GM12872 (cell line): ENCODE data around the gene CDH13.

ENCODE experiments used
- TF ChIP-seq, protein P1 (sequence below): IDR thresholded peaks from 3 replicates; pipeline ENCODE4 v1.5.1; 2011; ENCODE audit warnings: low read depth, mild to moderate bottlenecking, low read length, moderate library complexity; ENCODE audit not compliant: insufficient read depth

Gene CDH13

GRCh38 chr16:83606486-83607030, 979.8 kb downstream of the CDH13 start:
- TF ChIP-seq, protein P1, sequence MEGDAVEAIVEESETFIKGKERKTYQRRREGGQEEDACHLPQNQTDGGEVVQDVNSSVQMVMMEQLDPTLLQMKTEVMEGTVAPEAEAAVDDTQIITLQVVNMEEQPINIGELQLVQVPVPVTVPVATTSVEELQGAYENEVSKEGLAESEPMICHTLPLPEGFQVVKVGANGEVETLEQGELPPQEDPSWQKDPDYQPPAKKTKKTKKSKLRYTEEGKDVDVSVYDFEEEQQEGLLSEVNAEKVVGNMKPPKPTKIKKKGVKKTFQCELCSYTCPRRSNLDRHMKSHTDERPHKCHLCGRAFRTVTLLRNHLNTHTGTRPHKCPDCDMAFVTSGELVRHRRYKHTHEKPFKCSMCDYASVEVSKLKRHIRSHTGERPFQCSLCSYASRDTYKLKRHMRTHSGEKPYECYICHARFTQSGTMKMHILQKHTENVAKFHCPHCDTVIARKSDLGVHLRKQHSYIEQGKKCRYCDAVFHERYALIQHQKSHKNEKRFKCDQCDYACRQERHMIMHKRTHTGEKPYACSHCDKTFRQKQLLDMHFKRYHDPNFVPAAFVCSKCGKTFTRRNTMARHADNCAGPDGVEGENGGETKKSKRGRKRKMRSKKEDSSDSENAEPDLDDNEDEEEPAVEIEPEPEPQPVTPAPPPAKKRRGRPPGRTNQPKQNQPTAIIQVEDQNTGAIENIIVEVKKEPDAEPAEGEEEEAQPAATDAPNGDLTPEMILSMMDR = no peak

DNA sequence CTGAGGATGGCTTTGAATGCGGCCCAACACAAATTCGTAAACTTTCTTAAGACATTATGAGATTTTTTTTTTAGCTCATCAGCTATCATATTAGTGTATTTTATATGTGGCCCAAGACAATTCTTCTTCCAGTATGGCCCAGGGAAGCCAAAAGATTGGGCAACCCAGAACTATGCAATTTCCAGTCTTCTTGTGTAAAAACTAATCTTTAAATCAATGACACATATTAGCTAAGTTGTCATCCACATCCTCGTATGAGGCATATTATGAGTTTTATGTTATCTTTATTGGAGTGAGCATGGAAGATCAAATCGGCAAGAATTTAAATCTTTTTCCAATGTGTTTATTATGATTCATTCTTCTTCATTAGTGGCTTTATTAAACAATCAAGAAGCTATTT, 982.4 kb downstream of the CDH13 start:
- TF ChIP-seq, protein P1 = no peak

- TF ChIP-seq, protein P1 = no peak
These were observed 988.6 kb downstream of the CDH13 start for GRCh38 chr16:83615141-83615952.

GRCh38 chr16:83615953-83616350, 989.2 kb downstream of the CDH13 start:
- TF ChIP-seq, protein P1 = no peak

- TF ChIP-seq, protein P1 = no peak
These were observed 992.8 kb downstream of the CDH13 start for GRCh38 chr16:83619381-83620150.

DNA sequence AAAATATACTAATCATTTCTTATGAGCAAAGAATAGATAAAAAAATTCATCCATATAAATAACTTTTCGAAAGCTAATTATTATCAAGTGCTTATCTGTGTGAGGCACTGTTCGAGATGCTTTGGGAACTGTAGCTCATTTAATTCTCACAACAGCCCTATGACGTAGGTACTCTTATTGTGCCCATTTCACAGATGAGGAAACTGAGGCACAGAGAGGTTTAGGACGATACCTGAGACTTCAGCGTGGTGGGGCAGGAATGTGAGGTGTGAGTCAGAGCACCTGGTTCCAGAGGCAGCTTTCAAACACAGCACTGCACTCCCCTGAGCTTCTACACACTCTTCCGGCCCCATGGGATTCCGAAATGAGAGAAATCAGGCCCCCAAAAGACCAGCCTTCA, 995.2 kb downstream of the CDH13 start:
- TF ChIP-seq, protein P1 = no peak

GRCh38 chr16:83623091-83623730, 996.4 kb downstream of the CDH13 start:
- TF ChIP-seq, protein P1 = no peak
